Glutamatergic neuron (in vitro differentiated cells): ENCODE data around the gene FLCN. TPM values are rescaled to one million over a fixed set of nuclear protein-coding genes. Genes with fewer than 3 reads are reported as not detected.

ENCODE experiments used
- DNase-seq: peaks from one replicate; pipeline ENCODE4 v3.0.0; 2022
- H3K27ac Mint-ChIP-seq: one replicate; pipeline ENCODE4 v1.8.0; 2020; ENCODE audit warnings: mild to moderate bottlenecking, mixed read lengths, inconsistent platforms; ENCODE audit not compliant: unreplicated experiment
- H3K27me3 Mint-ChIP-seq: one replicate; pipeline ENCODE4 v1.8.0; 2020; ENCODE audit warnings: mild to moderate bottlenecking, moderate library complexity, mixed read lengths, inconsistent platforms; ENCODE audit not compliant: unreplicated experiment
- H3K36me3 Mint-ChIP-seq: one replicate; pipeline ENCODE4 v1.8.0; 2020; ENCODE audit warnings: mild to moderate bottlenecking, mixed read lengths, inconsistent platforms; ENCODE audit not compliant: unreplicated experiment
- H3K4me1 Mint-ChIP-seq: one replicate; pipeline ENCODE4 v1.8.0; 2020; ENCODE audit warnings: mild to moderate bottlenecking, low read depth, mixed read lengths, inconsistent platforms; ENCODE audit not compliant: unreplicated experiment
- H3K4me3 Mint-ChIP-seq: one replicate; pipeline ENCODE4 v1.8.0; 2020; ENCODE audit warnings: mild to moderate bottlenecking, mixed read lengths, inconsistent platforms; ENCODE audit not compliant: unreplicated experiment
- H3K9me3 Mint-ChIP-seq: one replicate; pipeline ENCODE4 v1.8.0; 2020; ENCODE audit warnings: mild to moderate bottlenecking, moderate library complexity, mixed read lengths, inconsistent platforms; ENCODE audit not compliant: unreplicated experiment
- total RNA-seq: library from RNA; stranded (reverse); fragmentation: NEBNext Ultra II Directional; extraction: Animal tissue kit (Norgen Biotek cat#: 25700); gene quantifications from one replicate; pipeline ENCODE4 v1.2.1, GENCODE V29; 2021; ENCODE audit not compliant: unreplicated experiment
- TF ChIP-seq, protein P1 (sequence below): fragments of 200-600 bp; sonication (generic); IDR thresholded peaks from one replicate; pipeline ENCODE4 v1.5.0; 2021; ENCODE audit not compliant: partially characterized antibody, unreplicated experiment

FLCN gene
- total RNA-seq, 1 donor from 2014 or later: 131 TPM

GRCh38 chr17:17166446-17166845 is 70.5 kb downstream of the FLCN start:
- Mint-ChIP-seq H3K4me3 (no peak overlapping the region), H3K9me3 (peaks cover 21% of the 10 kb centered on the region), H3K27ac (no peak overlapping the region), H3K4me1 (peaks cover 14% of the 10 kb centered on the region), H3K27me3 (peaks cover 25% of the 10 kb centered on the region), H3K36me3 (peaks cover 13% of the 10 kb centered on the region)
- TF ChIP-seq, protein P1, sequence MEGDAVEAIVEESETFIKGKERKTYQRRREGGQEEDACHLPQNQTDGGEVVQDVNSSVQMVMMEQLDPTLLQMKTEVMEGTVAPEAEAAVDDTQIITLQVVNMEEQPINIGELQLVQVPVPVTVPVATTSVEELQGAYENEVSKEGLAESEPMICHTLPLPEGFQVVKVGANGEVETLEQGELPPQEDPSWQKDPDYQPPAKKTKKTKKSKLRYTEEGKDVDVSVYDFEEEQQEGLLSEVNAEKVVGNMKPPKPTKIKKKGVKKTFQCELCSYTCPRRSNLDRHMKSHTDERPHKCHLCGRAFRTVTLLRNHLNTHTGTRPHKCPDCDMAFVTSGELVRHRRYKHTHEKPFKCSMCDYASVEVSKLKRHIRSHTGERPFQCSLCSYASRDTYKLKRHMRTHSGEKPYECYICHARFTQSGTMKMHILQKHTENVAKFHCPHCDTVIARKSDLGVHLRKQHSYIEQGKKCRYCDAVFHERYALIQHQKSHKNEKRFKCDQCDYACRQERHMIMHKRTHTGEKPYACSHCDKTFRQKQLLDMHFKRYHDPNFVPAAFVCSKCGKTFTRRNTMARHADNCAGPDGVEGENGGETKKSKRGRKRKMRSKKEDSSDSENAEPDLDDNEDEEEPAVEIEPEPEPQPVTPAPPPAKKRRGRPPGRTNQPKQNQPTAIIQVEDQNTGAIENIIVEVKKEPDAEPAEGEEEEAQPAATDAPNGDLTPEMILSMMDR: no peak
- no peak for DNase-seq

DNA sequence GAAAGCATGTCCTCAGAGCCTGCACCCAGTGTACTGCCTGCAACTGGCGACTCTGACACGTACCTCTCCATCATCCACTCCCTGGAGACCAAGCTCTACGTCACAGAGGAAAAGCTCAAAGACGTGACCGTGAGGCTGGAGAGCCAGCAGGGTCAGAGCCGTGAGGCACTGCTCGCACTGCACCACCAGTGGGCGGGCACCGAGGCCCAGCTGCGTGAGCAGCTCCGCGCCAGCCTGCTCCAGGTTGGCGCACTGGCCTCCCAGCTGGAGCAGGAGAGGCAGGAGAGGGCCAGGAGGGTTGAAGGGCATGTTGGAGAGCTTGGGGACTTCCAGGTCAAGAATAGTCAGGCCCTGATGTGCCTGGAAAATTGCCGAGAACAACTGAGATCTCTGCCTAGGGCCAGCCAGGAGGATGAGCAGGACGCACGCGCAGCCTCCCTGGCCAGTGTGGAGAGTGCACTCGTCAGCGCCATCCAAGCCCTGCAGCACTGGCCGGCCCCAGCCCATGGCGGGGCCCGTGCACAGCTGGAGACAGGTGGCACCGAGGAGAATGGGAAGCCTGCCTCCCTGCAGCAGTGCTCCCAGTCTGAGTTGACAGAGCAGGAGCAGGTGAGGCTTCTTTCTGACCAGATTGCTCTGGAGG is 71.2 kb downstream of the FLCN start:
- peaks cover 9% of the 10 kb centered on the region for H3K4me1 Mint-ChIP-seq
- no peak overlapping the region for H3K4me3 Mint-ChIP-seq
- H3K27me3 Mint-ChIP-seq: peaks cover 25% of the 10 kb centered on the region
- H3K9me3 Mint-ChIP-seq: peaks cover 17% of the 10 kb centered on the region
- peak overlapping the region; percentile 55 for H3K27ac Mint-ChIP-seq
- TF ChIP-seq, protein P1: no peak
- peaks cover 11% of the 10 kb centered on the region for H3K36me3 Mint-ChIP-seq
- no peak for DNase-seq

DNA sequence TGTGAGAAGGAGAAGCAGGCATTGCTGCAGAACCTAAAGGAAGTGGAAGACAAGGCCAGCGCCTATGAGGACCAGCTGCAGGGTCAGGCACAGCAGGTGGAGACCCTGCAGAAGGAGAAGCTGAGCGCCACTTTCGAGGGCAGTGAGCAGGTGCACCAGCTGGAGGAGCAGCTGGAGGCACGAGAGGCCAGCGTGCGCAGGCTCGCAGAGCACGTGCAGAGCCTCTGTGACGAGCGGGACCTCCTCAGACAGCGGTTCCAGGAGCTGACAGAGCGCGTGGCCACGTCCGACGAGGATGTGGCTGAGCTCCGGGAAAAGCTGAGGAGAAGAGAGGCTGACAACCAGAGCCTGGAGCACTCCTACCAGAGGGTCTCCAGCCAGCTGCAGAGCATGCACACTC is 72.3 kb downstream of the FLCN start:
- no peak for DNase-seq
- Mint-ChIP-seq H3K27ac (peak overlapping the region; percentile 55), H3K36me3 (peaks cover 11% of the 10 kb centered on the region), H3K27me3 (peaks cover 28% of the 10 kb centered on the region), H3K9me3 (peaks cover 16% of the 10 kb centered on the region), H3K4me3 (no peak overlapping the region), H3K4me1 (peaks cover 6% of the 10 kb centered on the region)
- TF ChIP-seq, protein P1: no peak

- DNase-seq: no peak
- Mint-ChIP-seq H3K9me3 (peaks cover 14% of the 10 kb centered on the region), H3K27me3 (peaks cover 29% of the 10 kb centered on the region), H3K4me1 (peaks cover 3% of the 10 kb centered on the region), H3K4me3 (no peak overlapping the region), H3K27ac (no peak overlapping the region), H3K36me3 (peaks cover 11% of the 10 kb centered on the region)
- TF ChIP-seq, protein P1: no peak
Measured at GRCh38 chr17:17164156-17164555, 72.8 kb downstream of the FLCN start.

Other genes starting within 250 kb of the FLCN start
- gene MPRIP, start 194.7 kb downstream of the FLCN start, total RNA-seq: 863 TPM
- 1.1 TPM for gene PLD6, start 30.8 kb downstream of the FLCN start, total RNA-seq
- 71.7 TPM for gene COPS3, start 44.1 kb upstream of the FLCN start, total RNA-seq
- 8.2 TPM for gene NT5M, start 66.2 kb upstream of the FLCN start, total RNA-seq
- 23.2 TPM for gene MED9, start 239.8 kb upstream of the FLCN start, total RNA-seq